ENCODE data around the gene KIR3DL3.
"Not testable (repeated sequence)": the region's sequence is repeated elsewhere in the genome, so short reads cannot be mapped to it uniquely, and the experiment has no call there.

KIR3DL3 gene

GRCh38 chr19:54731191-54731590 is 6.9 kb downstream of the KIR3DL3 start:
- TF ChIP-seq CTCF (conservative IDR thresholded peaks at IDR 0.05; ENCODE audit: low read length) = no peak
- DNase-seq (ENCODE audit: low read depth) = no peak

GRCh38 chr19:54738306-54738705 is 14.1 kb downstream of the KIR3DL3 start, which contains the start of gene KIR2DL3:
TSS of gene KIR2DL3 (plus strand) at chr19:54738513. CDS start at chr19:54738546, 33 bp downstream.
- not testable (repeated sequence) for DNase-seq (ENCODE audit: low read depth)

More at GRCh38 chr19:54731191-54731590, 6.9 kb downstream of the KIR3DL3 start:
- H3K4me3 ChIP-seq (ENCODE audit: low read length) = no peak overlapping the region

GRCh38 chr19:54738715-54739114 is 14.5 kb downstream of the KIR3DL3 start:
- H3K4me3 ChIP-seq (ENCODE audit: low read length) = no peak overlapping the region
- TF ChIP-seq CTCF (conservative IDR thresholded peaks at IDR 0.05; ENCODE audit: low read length) = no peak
- no peak for DNase-seq (ENCODE audit: low read depth)

More at GRCh38 chr19:54738306-54738705, 14.1 kb downstream of the KIR3DL3 start, which contains the start of gene KIR2DL3:
- not testable (repeated sequence) for H3K4me3 ChIP-seq (ENCODE audit: low read length)

- no peak overlapping the region for H3K4me3 ChIP-seq (ENCODE audit: low read length)
- TF ChIP-seq CTCF (conservative IDR thresholded peaks at IDR 0.05; ENCODE audit: low read length) = no peak
- no peak for DNase-seq (ENCODE audit: low read depth)
These were observed 15.6 kb downstream of the KIR3DL3 start for GRCh38 chr19:54739587-54740497.

- H3K4me3 ChIP-seq (ENCODE audit: low read length); DNase-seq (ENCODE audit: low read depth): not testable (repeated sequence)
These were observed 17.7 kb downstream of the KIR3DL3 start for GRCh38 chr19:54741950-54742349.

- not testable (repeated sequence) for DNase-seq (ENCODE audit: low read depth); H3K4me3 ChIP-seq (ENCODE audit: low read length)
These were observed 19.8 kb downstream of the KIR3DL3 start for GRCh38 chr19:54744080-54744479.

- DNase-seq (ENCODE audit: low read depth); H3K4me3 ChIP-seq (ENCODE audit: low read length): not testable (repeated sequence)
These were observed 23.5 kb downstream of the KIR3DL3 start for GRCh38 chr19:54747614-54748322.

GRCh38 chr19:54750276-54750675 is 26.0 kb downstream of the KIR3DL3 start:
- H3K4me3 ChIP-seq (ENCODE audit: low read length); DNase-seq (ENCODE audit: low read depth): not testable (repeated sequence)

GRCh38 chr19:54756204-54757110 is 32.2 kb downstream of the KIR3DL3 start:
- not testable (repeated sequence) for H3K4me3 ChIP-seq (ENCODE audit: low read length); DNase-seq (ENCODE audit: low read depth)

- not testable (repeated sequence) for DNase-seq (ENCODE audit: low read depth); H3K4me3 ChIP-seq (ENCODE audit: low read length)
These were observed 34.3 kb downstream of the KIR3DL3 start for GRCh38 chr19:54758577-54758976.

GRCh38 chr19:54764219-54764618 is 40.0 kb downstream of the KIR3DL3 start:
- DNase-seq (ENCODE audit: low read depth); H3K4me3 ChIP-seq (ENCODE audit: low read length): not testable (repeated sequence)

- not testable (repeated sequence) for DNase-seq (ENCODE audit: low read depth); H3K4me3 ChIP-seq (ENCODE audit: low read length)
These were observed 42.2 kb downstream of the KIR3DL3 start for GRCh38 chr19:54766464-54766863.

- not testable (repeated sequence) for DNase-seq (ENCODE audit: low read depth); H3K4me3 ChIP-seq (ENCODE audit: low read length)
These were observed 45.4 kb downstream of the KIR3DL3 start, which contains the start of gene KIR2DL1 for GRCh38 chr19:54769646-54770045. TSS of gene KIR2DL1 (plus strand) at chr19:54769793. CDS start at chr19:54769851, 58 bp downstream.

GRCh38 chr19:54770511-54770910 is 46.3 kb downstream of the KIR3DL3 start:
- DNase-seq (ENCODE audit: low read depth); H3K4me3 ChIP-seq (ENCODE audit: low read length): not testable (repeated sequence)

Measured in AG10803 (cell line).